Measurements from ENCODE around the gene RAB20. TPM values are rescaled to one million over a fixed set of nuclear protein-coding genes. Genes with fewer than 3 reads are reported as not detected.

RAB20 gene
- polyA plus RNA-seq, 1 donor from 2014 or later = not detected

DNA sequence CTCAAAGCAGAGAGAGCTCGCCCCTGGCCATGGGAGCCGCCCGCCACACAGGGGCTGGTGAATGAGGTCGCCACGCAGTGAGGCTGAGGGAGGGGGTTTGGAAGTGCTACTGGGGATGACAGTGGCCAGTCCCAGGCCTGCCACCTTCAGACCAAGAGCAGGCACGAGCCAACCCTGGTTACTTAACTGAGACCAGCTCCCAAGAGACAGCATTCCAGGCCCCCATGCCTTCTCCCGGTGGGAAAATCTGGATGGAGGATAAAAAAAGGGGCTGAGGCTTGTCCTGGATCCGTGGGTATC is 43.3 kb downstream of the RAB20 start:
- Histone ChIP-seq H3K27me3 (ENCODE audit: insufficient read depth, low read depth, low read length) (no peaks in the 10 kb centered on the region), H3K9me2 (ENCODE audit: insufficient read depth, low read length) (no peaks in the 10 kb centered on the region), H3K4me2 (ENCODE audit: low read length) (no peak overlapping the region), H3K4me3 (ENCODE audit: low read length) (no peak overlapping the region), H3K36me3 (ENCODE audit: insufficient read depth, low read length) (no peaks in the 10 kb centered on the region), H3K27ac (ENCODE audit: low read length) (no peak overlapping the region), H4K20me1 (ENCODE audit: insufficient read depth) (no peaks in the 10 kb centered on the region), H2AFZ (ENCODE audit: low read depth, low read length) (no peak overlapping the region), H3K9me3 (ENCODE audit: low read length) (no peaks in the 10 kb centered on the region), H3K79me2 (replicated peaks; ENCODE audit: insufficient read depth, low read length) (no peaks in the 10 kb centered on the region), H3F3A (ENCODE audit: insufficient read depth, low read length, poor library complexity, severe bottlenecking) (no peaks in the 10 kb centered on the region), H3K9ac (ENCODE audit: low read length) (no peak overlapping the region)
- TF ChIP-seq SMC3 (conservative IDR thresholded peaks at IDR 0.05; ENCODE audit: poor library complexity) (no peak), RAD21 (conservative IDR thresholded peaks at IDR 0.05) (no peak), TAF1 (IDR thresholded peaks at IDR 0.05; ENCODE audit: low read depth) (no peak), MXI1 (conservative IDR thresholded peaks at IDR 0.05; ENCODE audit: poor library complexity, severe bottlenecking) (no peak), EZH2 (IDR thresholded peaks at IDR 0.05; ENCODE audit: borderline replicate concordance, insufficient read depth, low read length, poor library complexity, severe bottlenecking) (no peak), POLR2AphosphoS5 (IDR thresholded peaks at IDR 0.05) (no peak), EP300 (conservative IDR thresholded peaks at IDR 0.05; ENCODE audit: poor library complexity, severe bottlenecking) (no peak)
- TF ChIP-seq, protein P1, sequence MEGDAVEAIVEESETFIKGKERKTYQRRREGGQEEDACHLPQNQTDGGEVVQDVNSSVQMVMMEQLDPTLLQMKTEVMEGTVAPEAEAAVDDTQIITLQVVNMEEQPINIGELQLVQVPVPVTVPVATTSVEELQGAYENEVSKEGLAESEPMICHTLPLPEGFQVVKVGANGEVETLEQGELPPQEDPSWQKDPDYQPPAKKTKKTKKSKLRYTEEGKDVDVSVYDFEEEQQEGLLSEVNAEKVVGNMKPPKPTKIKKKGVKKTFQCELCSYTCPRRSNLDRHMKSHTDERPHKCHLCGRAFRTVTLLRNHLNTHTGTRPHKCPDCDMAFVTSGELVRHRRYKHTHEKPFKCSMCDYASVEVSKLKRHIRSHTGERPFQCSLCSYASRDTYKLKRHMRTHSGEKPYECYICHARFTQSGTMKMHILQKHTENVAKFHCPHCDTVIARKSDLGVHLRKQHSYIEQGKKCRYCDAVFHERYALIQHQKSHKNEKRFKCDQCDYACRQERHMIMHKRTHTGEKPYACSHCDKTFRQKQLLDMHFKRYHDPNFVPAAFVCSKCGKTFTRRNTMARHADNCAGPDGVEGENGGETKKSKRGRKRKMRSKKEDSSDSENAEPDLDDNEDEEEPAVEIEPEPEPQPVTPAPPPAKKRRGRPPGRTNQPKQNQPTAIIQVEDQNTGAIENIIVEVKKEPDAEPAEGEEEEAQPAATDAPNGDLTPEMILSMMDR (IDR thresholded peaks at IDR 0.05; ENCODE audit: poor library complexity, severe bottlenecking) = no peak
- TF ChIP-seq, protein P2, sequence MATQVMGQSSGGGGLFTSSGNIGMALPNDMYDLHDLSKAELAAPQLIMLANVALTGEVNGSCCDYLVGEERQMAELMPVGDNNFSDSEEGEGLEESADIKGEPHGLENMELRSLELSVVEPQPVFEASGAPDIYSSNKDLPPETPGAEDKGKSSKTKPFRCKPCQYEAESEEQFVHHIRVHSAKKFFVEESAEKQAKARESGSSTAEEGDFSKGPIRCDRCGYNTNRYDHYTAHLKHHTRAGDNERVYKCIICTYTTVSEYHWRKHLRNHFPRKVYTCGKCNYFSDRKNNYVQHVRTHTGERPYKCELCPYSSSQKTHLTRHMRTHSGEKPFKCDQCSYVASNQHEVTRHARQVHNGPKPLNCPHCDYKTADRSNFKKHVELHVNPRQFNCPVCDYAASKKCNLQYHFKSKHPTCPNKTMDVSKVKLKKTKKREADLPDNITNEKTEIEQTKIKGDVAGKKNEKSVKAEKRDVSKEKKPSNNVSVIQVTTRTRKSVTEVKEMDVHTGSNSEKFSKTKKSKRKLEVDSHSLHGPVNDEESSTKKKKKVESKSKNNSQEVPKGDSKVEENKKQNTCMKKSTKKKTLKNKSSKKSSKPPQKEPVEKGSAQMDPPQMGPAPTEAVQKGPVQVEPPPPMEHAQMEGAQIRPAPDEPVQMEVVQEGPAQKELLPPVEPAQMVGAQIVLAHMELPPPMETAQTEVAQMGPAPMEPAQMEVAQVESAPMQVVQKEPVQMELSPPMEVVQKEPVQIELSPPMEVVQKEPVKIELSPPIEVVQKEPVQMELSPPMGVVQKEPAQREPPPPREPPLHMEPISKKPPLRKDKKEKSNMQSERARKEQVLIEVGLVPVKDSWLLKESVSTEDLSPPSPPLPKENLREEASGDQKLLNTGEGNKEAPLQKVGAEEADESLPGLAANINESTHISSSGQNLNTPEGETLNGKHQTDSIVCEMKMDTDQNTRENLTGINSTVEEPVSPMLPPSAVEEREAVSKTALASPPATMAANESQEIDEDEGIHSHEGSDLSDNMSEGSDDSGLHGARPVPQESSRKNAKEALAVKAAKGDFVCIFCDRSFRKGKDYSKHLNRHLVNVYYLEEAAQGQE (IDR thresholded peaks at IDR 0.05; ENCODE audit: borderline replicate concordance) = no peak

DNA sequence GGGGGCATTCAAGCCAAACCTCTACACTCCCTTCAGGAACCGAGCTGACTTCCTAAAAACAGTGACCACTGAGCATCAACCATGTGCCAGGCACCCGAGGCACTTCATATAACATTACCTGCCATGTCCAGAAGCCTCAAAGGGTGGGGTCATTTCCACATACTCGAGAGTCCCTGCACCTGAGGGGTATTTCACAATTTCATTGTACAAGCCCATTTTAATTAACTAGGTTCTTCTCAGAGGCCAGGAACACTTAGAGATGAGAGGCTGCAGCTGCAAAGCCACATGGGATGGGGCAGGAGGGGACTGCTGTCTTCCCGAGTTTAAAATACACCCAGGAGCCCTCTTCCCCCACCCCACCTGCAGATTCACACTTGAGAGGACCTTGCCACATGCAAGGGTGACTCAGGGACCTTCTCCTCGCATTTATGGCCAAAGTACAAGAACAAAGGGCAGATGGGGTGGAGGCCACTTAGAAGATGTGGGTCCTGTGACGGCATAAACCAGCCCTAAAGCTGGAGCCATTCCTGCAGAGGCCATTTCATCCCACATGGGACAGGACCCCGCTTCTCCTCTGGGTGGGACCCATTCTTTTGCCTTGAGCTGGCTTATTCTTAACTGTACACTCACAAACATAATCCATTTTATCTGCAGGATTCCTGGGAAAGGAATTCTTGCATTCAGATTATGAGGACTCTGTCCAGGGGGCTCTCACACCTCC is 43.9 kb downstream of the RAB20 start:
- H3K79me2 ChIP-seq (replicated peaks; ENCODE audit: insufficient read depth, low read length) = no peaks in the 10 kb centered on the region
- H3K4me2 ChIP-seq (ENCODE audit: low read length) = no peak overlapping the region
- H3K9me2 ChIP-seq (ENCODE audit: insufficient read depth, low read length) = no peaks in the 10 kb centered on the region
- H2AFZ ChIP-seq (ENCODE audit: low read depth, low read length) = no peak overlapping the region
- no peaks in the 10 kb centered on the region for H3F3A ChIP-seq (ENCODE audit: insufficient read depth, low read length, poor library complexity, severe bottlenecking)
- H3K4me3 ChIP-seq (ENCODE audit: low read length) = no peak overlapping the region
- H3K9me3 ChIP-seq (ENCODE audit: low read length) = no peaks in the 10 kb centered on the region
- no peaks in the 10 kb centered on the region for H3K36me3 ChIP-seq (ENCODE audit: insufficient read depth, low read length)
- no peaks in the 10 kb centered on the region for H3K27me3 ChIP-seq (ENCODE audit: insufficient read depth, low read depth, low read length)
- no peaks in the 10 kb centered on the region for H4K20me1 ChIP-seq (ENCODE audit: insufficient read depth)
- H3K9ac ChIP-seq (ENCODE audit: low read length) = no peak overlapping the region
- H3K27ac ChIP-seq (ENCODE audit: low read length) = no peak overlapping the region
- no peak for TF ChIP-seq TAF1 (IDR thresholded peaks at IDR 0.05; ENCODE audit: low read depth)
- TF ChIP-seq, protein P2 (IDR thresholded peaks at IDR 0.05; ENCODE audit: borderline replicate concordance) = no peak
